IMR-90 (cell line): Measurements from ENCODE around the gene ZNF627. TPM values are rescaled to one million over a fixed set of nuclear protein-coding genes. Genes with fewer than 3 reads are reported as not detected.

Experiments used
- ATAC-seq: fragments of 200-7000 bp; cut with Tn5 transposase; 2 replicates; pipeline ENCODE4 v1.9.1; 2020; ENCODE audit warnings: low read depth, mild to moderate bottlenecking, moderate library complexity
- BruUV-seq: library from RNA; stranded (reverse); fragments of 400-500 nt; replicated peaks from 2 replicates; lab custom pipeline; 2021; lab: Mats Ljungman, UMichigan
- CTCF ChIA-PET: fragments of 300-600 bp; formaldehyde crosslinking; extraction: SDS; loops from one replicate; lab custom pipeline; 2021; ENCODE audit warnings: antibody characterized with exemption; lab: Yijun Ruan, JAX
- POLR2A ChIA-PET: fragments of 300-600 bp; sonication (Branson Sonifier 250); formaldehyde crosslinking; loops from one replicate; lab custom pipeline; 2022; ENCODE audit warnings: antibody characterized with exemption; ENCODE audit not compliant: unreplicated experiment; lab: Charles Lee
- DNase-seq: peaks from one replicate; pipeline ENCODE4 v3.0.0; 2013
- H2AFZ ChIP-seq: replicated peaks from 2 replicates; pipeline ENCODE3; 2013; ENCODE audit warnings: low read length, mild to moderate bottlenecking; ENCODE audit not compliant: poor library complexity
- H2AK5ac ChIP-seq: 2 replicates; pipeline ENCODE4 v1.6.1; 2013; ENCODE audit warnings: low read depth, low read length, inconsistent platforms
- H2AK9ac ChIP-seq: replicated peaks from 2 replicates; pipeline ENCODE3; 2013; ENCODE audit warnings: mild to moderate bottlenecking, low read depth, low read length, moderate library complexity; ENCODE audit not compliant: poor library complexity
- H2BK120ac ChIP-seq: 2 replicates; pipeline ENCODE4 v1.6.1; 2013; ENCODE audit warnings: low read depth, low read length, inconsistent platforms
- H2BK15ac ChIP-seq: 3 replicates; pipeline ENCODE4 v1.6.1; 2013; ENCODE audit warnings: low read depth, low read length, inconsistent platforms
- H2BK20ac ChIP-seq: 2 replicates; pipeline ENCODE4 v1.6.1; 2013; ENCODE audit warnings: low read depth, mild to moderate bottlenecking, inconsistent platforms, low read length, moderate library complexity
- H2BK5ac ChIP-seq: 2 replicates; pipeline ENCODE4 v1.6.1; 2013; ENCODE audit warnings: mild to moderate bottlenecking, low read depth, low read length, inconsistent platforms; ENCODE audit not compliant: poor library complexity, severe bottlenecking
- H3K14ac ChIP-seq: replicated peaks from 2 replicates; pipeline ENCODE4 v1.6.1; 2013; ENCODE audit warnings: low read depth, low read length, inconsistent platforms
- H3K18ac ChIP-seq: 2 replicates; pipeline ENCODE4 v1.6.1; 2013; ENCODE audit warnings: low read depth, low read length, control low read depth
- H3K23ac ChIP-seq: 2 replicates; pipeline ENCODE4 v1.6.1; 2013; ENCODE audit warnings: low read depth, low read length, inconsistent platforms
- H3K27ac ChIP-seq: 2 replicates; pipeline ENCODE4 v1.5.1; 2013; ENCODE audit warnings: mild to moderate bottlenecking, control low read depth, low read length; ENCODE audit not compliant: insufficient read depth
- H3K27me3 ChIP-seq: 2 replicates; pipeline ENCODE4 v1.6.1; 2013; ENCODE audit warnings: low read length; ENCODE audit not compliant: control insufficient read depth, insufficient read depth
- H3K36me3 ChIP-seq: 2 replicates; pipeline ENCODE4 v1.6.1; 2013; ENCODE audit warnings: low read length, mixed read lengths; ENCODE audit not compliant: control insufficient read depth, insufficient read depth
- H3K4ac ChIP-seq: 2 replicates; pipeline ENCODE4 v1.6.1; 2013; ENCODE audit warnings: low read depth, low read length, inconsistent platforms
- H3K4me1 ChIP-seq: 2 replicates; pipeline ENCODE4 v1.6.1; 2013; ENCODE audit warnings: low read length, mixed read lengths; ENCODE audit not compliant: control insufficient read depth, insufficient read depth
- H3K4me2 ChIP-seq: 2 replicates; pipeline ENCODE4 v1.6.1; 2013; ENCODE audit warnings: low read depth, mild to moderate bottlenecking, control low read depth, low read length, moderate library complexity
- H3K4me3 ChIP-seq: 2 replicates; pipeline ENCODE4 v1.5.1; 2013; ENCODE audit warnings: low read depth, mild to moderate bottlenecking, control low read depth, low read length, moderate library complexity; ENCODE audit not compliant: insufficient read depth
- H3K56ac ChIP-seq: 2 replicates; pipeline ENCODE4 v1.6.1; 2013; ENCODE audit warnings: low read length, inconsistent platforms; ENCODE audit not compliant: insufficient read depth; ENCODE audit errors: extremely low read depth
- H3K79me1 ChIP-seq, 2 experiments: 2 replicates each; pipeline ENCODE4 v1.6.1; 2013; ENCODE audit warnings: low read length in 2 of 2, inconsistent platforms in 1 of 2, low read depth in 1 of 2
- H3K9ac ChIP-seq: 2 replicates; pipeline ENCODE4 v1.6.1; 2013; ENCODE audit warnings: low read depth, low read length, control low read depth
- H3K9me1 ChIP-seq: 2 replicates; pipeline ENCODE4 v1.6.1; 2013; ENCODE audit warnings: low read length, inconsistent platforms; ENCODE audit not compliant: insufficient read depth
- H3K9me3 ChIP-seq: 2 replicates; pipeline ENCODE4 v1.6.1; 2013; ENCODE audit warnings: low read length; ENCODE audit not compliant: control insufficient read depth, insufficient read depth
- H4K20me1 ChIP-seq: 2 replicates; pipeline ENCODE4 v1.6.1; 2013; ENCODE audit warnings: low read length, inconsistent platforms; ENCODE audit not compliant: insufficient read depth
- H4K5ac ChIP-seq: 2 replicates; pipeline ENCODE4 v1.6.1; 2013; ENCODE audit warnings: mild to moderate bottlenecking, low read depth, low read length, control low read depth
- H4K8ac ChIP-seq, 2 experiments: 2 replicates each; pipeline ENCODE4 v1.6.1; 2013; ENCODE audit warnings: low read depth in 2 of 2, low read length in 2 of 2, control low read depth in 1 of 2, inconsistent platforms in 1 of 2
- H4K91ac ChIP-seq: 2 replicates; pipeline ENCODE4 v1.6.1; 2013; ENCODE audit warnings: low read depth, low read length, inconsistent platforms; ENCODE audit not compliant: insufficient read depth
- MXI1 ChIP-seq: IDR thresholded peaks from 2 replicates; pipeline ENCODE4 v1.6.1; 2012; ENCODE audit warnings: low read depth, mild to moderate bottlenecking, low read length, moderate library complexity, borderline replicate concordance
- RFX5 ChIP-seq: IDR thresholded peaks from 2 replicates; pipeline ENCODE4 v1.8.0; 2012; ENCODE audit warnings: low read depth, mild to moderate bottlenecking, low read length, moderate library complexity
- USF2 ChIP-seq: fragments of 150-350 bp; IDR thresholded peaks from 2 replicates; pipeline ENCODE4 v1.6.1; 2017; ENCODE audit warnings: mild to moderate bottlenecking, antibody characterized with exemption, low read length, low read depth
- WGBS, 2 experiments: methylation state at CpG; one replicate each; pipeline versions ENCODE4 v1.1.5 to v1.1.7; 2013; ENCODE audit warnings: missing lambda C conversion rate in 2 of 2; ENCODE audit not compliant: insufficient read length in 1 of 2; ENCODE audit errors: extremely low coverage in 2 of 2; 5-methylcytosine and 5-hydroxymethylcytosine counted together
- dilution Hi-C: fragments of 300-500 bp; cut with HindIII; formaldehyde crosslinking; loops from one replicate; pipeline ENCODE4 v1.14.3; 2018; ENCODE audit warnings: low sequenced_read_pairs; ENCODE audit not compliant: unreplicated experiment
- in situ Hi-C: fragments of 300-500 bp; cut with MboI; formaldehyde crosslinking; loops from 3 replicates; pipeline ENCODE4 v1.14.3; 2019; ENCODE audit warnings: low sequenced_read_pairs, inconsistent platforms, mixed read lengths
- intact Hi-C: fragments of 100-400 bp; cut with micrococcal nuclease; formaldehyde crosslinking; loops from 2 replicates; pipeline ENCODE4 v1.10.0; 2022
- polyA plus RNA-seq, 3 experiments: library from polyadenylated mRNA; depleted of rRNA; stranded (reverse); fragments of >200 nt; gene quantifications; 2 replicates each; pipeline ENCODE4 v1.2.3, GENCODE V29; 2012; ENCODE audit warnings: low replicate concordance in 1 of 3
- total RNA-seq: library from RNA; depleted of rRNA; stranded (reverse); fragments of >200 nt; gene quantifications from 2 replicates; pipeline ENCODE4 v1.2.3, GENCODE V29; 2012

The ZNF627 gene
- total and polyA plus RNA-seq, 2 of the 4 experiments (the other 2 are of a cell fraction) = 6.3 to 34.4 TPM

- no peak overlapping the region for H2BK20ac ChIP-seq
- WGBS, 2 experiments = 0% methylated on average over 8 of the region's 55 CpGs; no CpG with 5 or more reads in 1 of the 2 experiments
- DNase-seq = peak; percentile 85
- no peaks in the 10 kb centered on the region for H4K20me1 ChIP-seq
- no peaks in the 10 kb centered on the region for H3K27me3 ChIP-seq
- H3K18ac ChIP-seq = no peak overlapping the region
- H3K14ac ChIP-seq = no peak overlapping the region
- CTCF ChIA-PET = no interaction called here
- POLR2A ChIA-PET = interaction anchor here (0.5 kb wide), 1 partner anchor 1686 kb away, joined by 3 read pairs; no protein-coding TSS in a partner anchor
- H3K9me1 ChIP-seq = no peaks in the 10 kb centered on the region
- H3K36me3 ChIP-seq = no peaks in the 10 kb centered on the region
- no peak overlapping the region for H3K4ac ChIP-seq
- H3K4me1 ChIP-seq = no peaks in the 10 kb centered on the region
- no peak overlapping the region for H2BK5ac ChIP-seq
- no peak overlapping the region for H4K91ac ChIP-seq
- H3K56ac ChIP-seq = no peak overlapping the region
- no peak overlapping the region for H2BK120ac ChIP-seq
- no peak overlapping the region for H3K23ac ChIP-seq
- no peak overlapping the region for H4K8ac ChIP-seq
- H3K79me1 ChIP-seq = peaks cover 4 to 12% of the 10 kb centered on the region in 2 experiments; a peak in 3 of 4 replicates
- TF ChIP-seq RFX5 (no peak), USF2 (no peak), MXI1 (peak; percentile 59; the same call in 1 of the 2 replicates)
- in situ Hi-C loops = no loop called here
- H3K9ac ChIP-seq = peak overlapping the region; percentile 57
- peak overlapping the region; percentile 51 for H3K4me3 ChIP-seq
- dilution Hi-C loops = no loop called here
- H2AK9ac ChIP-seq = no peak overlapping the region
- no peak overlapping the region for H2AK5ac ChIP-seq
- H3K9me3 ChIP-seq = no peaks in the 10 kb centered on the region
- no TSS peak for BruUV-seq
- intact Hi-C loops = no loop called here
- no peak overlapping the region for H2BK15ac ChIP-seq
- no peak overlapping the region for H4K5ac ChIP-seq
- H3K27ac ChIP-seq = peak overlapping the region; percentile 42; the same call in 1 of the 2 replicates
- peak; percentile 99 for ATAC-seq
- H2AFZ ChIP-seq = peak overlapping the region; percentile 91
- peak overlapping the region; percentile 94 for H3K4me2 ChIP-seq
Observed at GRCh38 chr19:11639602-11640471, 42.6 kb downstream of the ZNF627 start.
